ENCODE results near the gene RRAS. TPM values are rescaled to one million over a fixed set of nuclear protein-coding genes. Genes with fewer than 3 reads are reported as not detected.
"Not testable (repeated sequence)": the region's sequence is repeated elsewhere in the genome, so short reads cannot be mapped to it uniquely, and the experiment has no call there.

Gene RRAS
- total RNA-seq, 1 donor from 2014 or later, result 67.7 TPM

- Mint-ChIP-seq H3K4me1 (ENCODE audit: unreplicated experiment) (peaks cover 2% of the 10 kb centered on the region), H3K9me3 (ENCODE audit: unreplicated experiment) (no peaks in the 10 kb centered on the region), H3K36me3 (ENCODE audit: unreplicated experiment) (peaks cover 13% of the 10 kb centered on the region), H3K4me3 (ENCODE audit: unreplicated experiment) (no peak overlapping the region), H3K27me3 (ENCODE audit: unreplicated experiment) (no peaks in the 10 kb centered on the region), H3K27ac (ENCODE audit: unreplicated experiment) (no peak overlapping the region)
- no peak for TF ChIP-seq CTCF (IDR thresholded peaks at IDR 0.05)
- no peak for DNase-seq (ENCODE audit: extremely low spot score, unreplicated experiment)
Measured at GRCh38 chr19:49624967-49625910, 14.7 kb downstream of the RRAS start.

GRCh38 chr19:49617860-49618259 lies 22.1 kb downstream of the RRAS start:
- not testable (repeated sequence) for H3K27ac Mint-ChIP-seq (ENCODE audit: unreplicated experiment); H3K4me3 Mint-ChIP-seq (ENCODE audit: unreplicated experiment); H3K9me3 Mint-ChIP-seq (ENCODE audit: unreplicated experiment); DNase-seq (ENCODE audit: extremely low spot score, unreplicated experiment); H3K27me3 Mint-ChIP-seq (ENCODE audit: unreplicated experiment)
- peaks cover 16% of the 10 kb centered on the region for H3K4me1 Mint-ChIP-seq (ENCODE audit: unreplicated experiment)
- peaks cover 20% of the 10 kb centered on the region for H3K36me3 Mint-ChIP-seq (ENCODE audit: unreplicated experiment)

- no peak for TF ChIP-seq CTCF (IDR thresholded peaks at IDR 0.05)
- Mint-ChIP-seq H3K27ac (ENCODE audit: unreplicated experiment) (no peak overlapping the region), H3K36me3 (ENCODE audit: unreplicated experiment) (peaks cover 19% of the 10 kb centered on the region)
Measured at GRCh38 chr19:49616945-49617344, 23.0 kb downstream of the RRAS start.

GRCh38 chr19:49616532-49616931 lies 23.4 kb downstream of the RRAS start:
- TF ChIP-seq CTCF (IDR thresholded peaks at IDR 0.05), result no peak
- no peak for DNase-seq (ENCODE audit: extremely low spot score, unreplicated experiment)
- no peak overlapping the region for H3K27ac Mint-ChIP-seq (ENCODE audit: unreplicated experiment)
- H3K27me3 Mint-ChIP-seq (ENCODE audit: unreplicated experiment), result no peaks in the 10 kb centered on the region
- H3K36me3 Mint-ChIP-seq (ENCODE audit: unreplicated experiment), result peaks cover 18% of the 10 kb centered on the region
- H3K4me3 Mint-ChIP-seq (ENCODE audit: unreplicated experiment), result no peak overlapping the region
- no peaks in the 10 kb centered on the region for H3K9me3 Mint-ChIP-seq (ENCODE audit: unreplicated experiment)
- H3K4me1 Mint-ChIP-seq (ENCODE audit: unreplicated experiment), result peaks cover 21% of the 10 kb centered on the region

More at GRCh38 chr19:49616945-49617344, 23.0 kb downstream of the RRAS start:
- Mint-ChIP-seq H3K27me3 (ENCODE audit: unreplicated experiment) (no peaks in the 10 kb centered on the region), H3K4me3 (ENCODE audit: unreplicated experiment) (no peak overlapping the region), H3K9me3 (ENCODE audit: unreplicated experiment) (no peaks in the 10 kb centered on the region), H3K4me1 (ENCODE audit: unreplicated experiment) (peaks cover 21% of the 10 kb centered on the region)
- no peak for DNase-seq (ENCODE audit: extremely low spot score, unreplicated experiment)

- H3K9me3 Mint-ChIP-seq (ENCODE audit: unreplicated experiment), result no peaks in the 10 kb centered on the region
- H3K36me3 Mint-ChIP-seq (ENCODE audit: unreplicated experiment), result peaks cover 15% of the 10 kb centered on the region
- H3K27ac Mint-ChIP-seq (ENCODE audit: unreplicated experiment), result no peak overlapping the region
- no peak for DNase-seq (ENCODE audit: extremely low spot score, unreplicated experiment)
- H3K4me3 Mint-ChIP-seq (ENCODE audit: unreplicated experiment), result no peak overlapping the region
- no peaks in the 10 kb centered on the region for H3K27me3 Mint-ChIP-seq (ENCODE audit: unreplicated experiment)
- TF ChIP-seq CTCF (IDR thresholded peaks at IDR 0.05), result no peak
- peaks cover 21% of the 10 kb centered on the region for H3K4me1 Mint-ChIP-seq (ENCODE audit: unreplicated experiment)
Measured at GRCh38 chr19:49615861-49616260, 24.1 kb downstream of the RRAS start.
